ENCODE measurements around the gene SAMD7.
A peak's percentile ranks its signal among the peaks of the same experiment; 100 is the strongest.

SAMD7 gene

GRCh38 chr3:169955406-169955805 is 44.0 kb downstream of the SAMD7 start:
- H3K4me3 ChIP-seq (replicated peaks; ENCODE audit: low read depth, low read length) = no peak overlapping the region
- no peaks in the 10 kb centered on the region for H3K36me3 ChIP-seq (ENCODE audit: control insufficient read depth, insufficient read depth, low read length)
- DNase-seq (ENCODE audit: extremely low read depth, insufficient read length) = no peak
- H3K27me3 ChIP-seq (replicated peaks; ENCODE audit: control insufficient read depth, insufficient read depth, low read length) = no peaks in the 10 kb centered on the region
- no peak for TF ChIP-seq CTCF (IDR thresholded peaks at IDR 0.05; ENCODE audit: insufficient read depth, low read length, poor library complexity, severe bottlenecking)

GRCh38 chr3:169964176-169964575 is 52.8 kb downstream of the SAMD7 start:
- DNase-seq (ENCODE audit: extremely low read depth, insufficient read length) = no peak
- Histone ChIP-seq H3K36me3 (ENCODE audit: control insufficient read depth, insufficient read depth, low read length) (no peaks in the 10 kb centered on the region), H3K27me3 (replicated peaks; ENCODE audit: control insufficient read depth, insufficient read depth, low read length) (no peaks in the 10 kb centered on the region), H3K4me3 (replicated peaks; ENCODE audit: low read depth, low read length) (no peak overlapping the region)
- TF ChIP-seq CTCF (IDR thresholded peaks at IDR 0.05; ENCODE audit: insufficient read depth, low read length, poor library complexity, severe bottlenecking) = no peak

- Histone ChIP-seq H3K36me3 (ENCODE audit: control insufficient read depth, insufficient read depth, low read length) (no peaks in the 10 kb centered on the region), H3K4me3 (replicated peaks; ENCODE audit: low read depth, low read length) (peak overlapping the region; percentile 59), H3K27me3 (replicated peaks; ENCODE audit: control insufficient read depth, insufficient read depth, low read length) (no peaks in the 10 kb centered on the region)
- peak; percentile 20 for DNase-seq (ENCODE audit: extremely low read depth, insufficient read length)
- TF ChIP-seq CTCF (IDR thresholded peaks at IDR 0.05; ENCODE audit: insufficient read depth, low read length, poor library complexity, severe bottlenecking) = no peak
These were observed 54.4 kb downstream of the SAMD7 start for GRCh38 chr3:169965562-169966427.

- H3K36me3 ChIP-seq (ENCODE audit: control insufficient read depth, insufficient read depth, low read length) = no peaks in the 10 kb centered on the region
- TF ChIP-seq CTCF (IDR thresholded peaks at IDR 0.05; ENCODE audit: insufficient read depth, low read length, poor library complexity, severe bottlenecking) = peak; percentile 79
These were observed 55.1 kb downstream of the SAMD7 start, which contains the start of gene SEC62 for GRCh38 chr3:169966428-169966950. SEC62 (plus strand) TSS chr3:169966807; CDS start chr3:169966823, 16 bp downstream.

GRCh38 chr3:169966951-169967915 is 55.9 kb downstream of the SAMD7 start:
- DNase-seq (ENCODE audit: extremely low read depth, insufficient read length) = no peak

More at GRCh38 chr3:169966428-169966950, 55.1 kb downstream of the SAMD7 start, which contains the start of gene SEC62:
- Histone ChIP-seq H3K4me3 (replicated peaks; ENCODE audit: low read depth, low read length) (peak within 1 kb of the TSS; percentile 59), H3K27me3 (replicated peaks; ENCODE audit: control insufficient read depth, insufficient read depth, low read length) (no peaks in the 10 kb centered on the region)
- peak; percentile 95 for DNase-seq (ENCODE audit: extremely low read depth, insufficient read length)

More at GRCh38 chr3:169966951-169967915, 55.9 kb downstream of the SAMD7 start:
- peak overlapping the region; percentile 59 for H3K4me3 ChIP-seq (replicated peaks; ENCODE audit: low read depth, low read length)
- TF ChIP-seq CTCF (IDR thresholded peaks at IDR 0.05; ENCODE audit: insufficient read depth, low read length, poor library complexity, severe bottlenecking) = no peak
- H3K36me3 ChIP-seq (ENCODE audit: control insufficient read depth, insufficient read depth, low read length) = no peaks in the 10 kb centered on the region
- no peaks in the 10 kb centered on the region for H3K27me3 ChIP-seq (replicated peaks; ENCODE audit: control insufficient read depth, insufficient read depth, low read length)
